Esophagus muscularis mucosa (tissue), 4 donors: ENCODE measurements around the gene HSPA4. TPM values are rescaled to one million over a fixed set of nuclear protein-coding genes. Genes with fewer than 3 reads are reported as not detected.

Source experiments
- DNase-seq: peaks from one replicate; pipeline ENCODE4 v3.0.0-alpha.2; 2017; ENCODE audit errors: extremely low spot score
- H3K27ac ChIP-seq, 4 donors: fragments of 200-600 bp; sonication (generic); replicated peaks in 1 of 4; 1 replicate in 3 of 4; 2 replicates in 1 of 4; pipeline ENCODE4 v1.5.1; 2016 to 2019; ENCODE audit warnings: mild to moderate bottlenecking in 1 of 4
- H3K27me3 ChIP-seq, 4 donors: fragments of 200-600 bp; sonication (generic); one replicate each; pipeline versions ENCODE4 v1.5.1 to v1.6.0; 2016 to 2019
- H3K36me3 ChIP-seq, 4 donors: fragments of 200-600 bp; sonication (generic); one replicate each; pipeline ENCODE4 v1.5.1; 2016 to 2019
- H3K4me1 ChIP-seq, 4 donors: fragments of 200-600 bp; sonication (generic); one replicate each; pipeline ENCODE4 v1.5.1; 2016 to 2019
- H3K4me3 ChIP-seq, 4 donors: fragments of 200-600 bp; sonication (generic); 1 replicate in 2 of 4; 2 replicates in 2 of 4; pipeline ENCODE4 v1.5.1; 2016 to 2019; ENCODE audit warnings: mild to moderate bottlenecking in 4 of 4, moderate library complexity in 1 of 4
- H3K9me3 ChIP-seq, 4 donors: fragments of 200-600 bp; sonication (generic); 1 replicate in 3 of 4; 2 replicates in 1 of 4; pipeline ENCODE4 v1.5.1; 2016 to 2019
- EP300 ChIP-seq: sonication (generic); formaldehyde crosslinking; IDR thresholded peaks from one replicate; pipeline ENCODE4 v1.6.1; 2017; ENCODE audit warnings: antibody characterized with exemption
- POLR2A ChIP-seq: fragments of 450-650 bp; IDR thresholded peaks from one replicate; pipeline ENCODE4 v1.6.1; 2017; ENCODE audit warnings: antibody characterized with exemption, moderate library complexity, mild to moderate bottlenecking, low read depth
- POLR2AphosphoS5 ChIP-seq, 2 donors: sonication (generic); formaldehyde crosslinking; IDR thresholded peaks; one replicate each; pipeline ENCODE4 v1.6.1; 2017; ENCODE audit warnings: antibody characterized with exemption in 2 of 2
- WGBS: methylation state at CpG from one replicate; pipeline ENCODE4 v1.1.5; 2018; 5-methylcytosine and 5-hydroxymethylcytosine counted together
- intact Hi-C: fragments of 100-400 bp; cut with DNase I; formaldehyde crosslinking; loops from one replicate; pipeline ENCODE4 v1.15.1; 2023
- total RNA-seq, 4 donors: library from RNA; depleted of rRNA; stranded (reverse); fragments of >200 nt; gene quantifications; one replicate each; pipeline versions ENCODE4 v1.1.0 to v1.2.1, GENCODE V29; 2016
- TF ChIP-seq, protein P1 (sequence below), 3 experiments: fragments of 200-600 bp in 2 of 3; fragments of 450-650 bp in 1 of 3; sonication (generic) in 2 of 3; IDR thresholded peaks; one replicate each; pipeline ENCODE4 v1.5.1; 2017 to 2019; ENCODE audit warnings: antibody characterized with exemption in 3 of 3, mild to moderate bottlenecking in 2 of 3, moderate library complexity in 1 of 3

The HSPA4 gene
- total RNA-seq, 4 donors from 2014 or later: 54.1 to 65.2 (median 55.3) TPM

DNA sequence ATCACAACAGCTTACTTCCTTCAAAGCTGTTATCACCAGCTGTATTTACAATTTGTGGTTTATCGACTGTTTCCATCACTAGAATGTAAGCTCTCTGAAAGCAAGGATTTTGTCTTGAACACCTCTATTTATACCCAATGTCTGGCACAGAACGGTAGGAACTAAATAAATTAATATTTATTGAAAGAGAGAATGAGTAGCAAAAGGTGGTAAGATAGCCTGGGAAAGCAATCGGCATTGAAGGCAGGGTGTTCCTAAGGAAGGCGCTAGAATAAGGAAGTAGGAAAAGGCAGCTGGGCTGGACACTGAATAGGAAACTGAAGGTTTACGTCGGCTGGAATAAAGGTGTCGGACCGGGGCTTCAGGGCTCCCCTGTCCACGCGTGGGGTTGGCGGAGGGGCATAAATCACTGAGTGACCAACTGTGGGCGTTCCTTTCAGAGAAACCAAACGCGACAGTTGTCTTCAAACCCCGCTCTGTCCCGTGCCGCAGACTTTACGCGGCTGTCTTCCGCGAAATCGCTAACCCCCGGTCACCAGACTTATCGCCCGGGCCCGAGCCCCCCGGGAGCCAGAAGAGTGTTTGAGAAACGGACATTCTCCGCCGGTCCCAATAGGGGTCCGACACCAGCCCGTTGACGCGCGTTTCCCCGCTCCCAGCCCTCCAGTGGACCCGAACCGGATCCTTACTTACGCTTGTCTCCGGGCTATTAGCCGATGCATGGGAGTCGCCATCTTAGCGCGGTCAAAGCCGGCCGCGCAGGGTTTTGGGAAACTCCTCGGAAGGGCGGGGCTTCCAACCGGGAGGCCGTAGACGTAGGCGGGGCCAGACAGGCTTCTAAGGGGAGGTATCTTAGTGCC, 25.8 kb upstream of the HSPA4 start, which contains the start of gene ZCCHC10:
Gene ZCCHC10 (minus strand): TSS at position 746 of the 860 bp plus-strand sequence. CDS start 12 bp downstream, at position 734.
- TF ChIP-seq EP300 (no peak), POLR2A (peak; percentile 12), POLR2AphosphoS5 (IDR thresholded peaks at IDR 0.05) (peak; percentile 87 to 92)
- TF ChIP-seq, protein P1, sequence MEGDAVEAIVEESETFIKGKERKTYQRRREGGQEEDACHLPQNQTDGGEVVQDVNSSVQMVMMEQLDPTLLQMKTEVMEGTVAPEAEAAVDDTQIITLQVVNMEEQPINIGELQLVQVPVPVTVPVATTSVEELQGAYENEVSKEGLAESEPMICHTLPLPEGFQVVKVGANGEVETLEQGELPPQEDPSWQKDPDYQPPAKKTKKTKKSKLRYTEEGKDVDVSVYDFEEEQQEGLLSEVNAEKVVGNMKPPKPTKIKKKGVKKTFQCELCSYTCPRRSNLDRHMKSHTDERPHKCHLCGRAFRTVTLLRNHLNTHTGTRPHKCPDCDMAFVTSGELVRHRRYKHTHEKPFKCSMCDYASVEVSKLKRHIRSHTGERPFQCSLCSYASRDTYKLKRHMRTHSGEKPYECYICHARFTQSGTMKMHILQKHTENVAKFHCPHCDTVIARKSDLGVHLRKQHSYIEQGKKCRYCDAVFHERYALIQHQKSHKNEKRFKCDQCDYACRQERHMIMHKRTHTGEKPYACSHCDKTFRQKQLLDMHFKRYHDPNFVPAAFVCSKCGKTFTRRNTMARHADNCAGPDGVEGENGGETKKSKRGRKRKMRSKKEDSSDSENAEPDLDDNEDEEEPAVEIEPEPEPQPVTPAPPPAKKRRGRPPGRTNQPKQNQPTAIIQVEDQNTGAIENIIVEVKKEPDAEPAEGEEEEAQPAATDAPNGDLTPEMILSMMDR (IDR thresholded peaks at IDR 0.05): no peak

DNA sequence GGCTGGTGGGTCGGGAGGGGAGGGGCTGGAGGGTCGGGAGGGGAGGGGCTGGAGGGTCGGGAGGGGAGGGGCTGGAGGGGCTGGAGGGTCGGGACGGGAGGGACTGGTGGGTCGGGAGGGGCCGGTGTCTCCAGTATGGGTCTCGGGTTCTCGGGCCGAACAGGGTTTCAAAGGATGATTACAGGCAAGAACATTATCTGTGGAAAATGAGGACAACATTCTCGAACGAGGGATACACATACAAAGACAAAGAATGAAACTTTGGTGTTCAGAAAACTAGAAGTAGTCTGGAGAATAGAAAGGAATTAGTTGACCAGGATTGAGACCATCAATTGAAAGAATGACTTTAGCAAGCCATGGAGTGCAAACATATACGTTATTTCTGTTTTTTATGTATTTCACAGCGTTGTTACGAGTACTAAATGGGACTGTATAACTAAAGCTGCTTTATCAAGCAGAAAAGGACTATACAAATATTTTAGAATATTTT, 25.1 kb upstream of the HSPA4 start:
- H3K27ac ChIP-seq: peak overlapping the region; percentile 92 to 97 (median 94)
- H3K27me3 ChIP-seq: no peaks in the 10 kb centered on the region
- 6% methylated on average over 15 of the region's 15 CpGs for WGBS
- peaks cover 12 to 29% (median 18%) of the 10 kb centered on the region in 4 donors for H3K4me1 ChIP-seq
- TF ChIP-seq POLR2AphosphoS5 (IDR thresholded peaks at IDR 0.05) (no peak), EP300 (no peak), POLR2A (no peak)
- TF ChIP-seq, protein P1 (IDR thresholded peaks at IDR 0.05): no peak
- H3K4me3 ChIP-seq: peak overlapping the region; percentile 72 to 97 (median 84)
- DNase-seq: no peak
- intact Hi-C loops: loop anchor here (10.0 kb wide), 1 partner anchor 62 kb away; the partner anchor contains the start of gene AFF4
- no peaks in the 10 kb centered on the region for H3K9me3 ChIP-seq
- H3K36me3 ChIP-seq: peaks cover 0 to 11% (median 3%) of the 10 kb centered on the region in 4 donors

More for the DNA sequence above, 25.8 kb upstream of the HSPA4 start, which contains the start of gene ZCCHC10:
- peaks cover 0 to 16% (median 3%) of the 10 kb centered on the region in 4 donors for H3K36me3 ChIP-seq
- peak within 1 kb of the TSS; percentile 72 to 97 (median 84) for H3K4me3 ChIP-seq
- no peaks in the 10 kb centered on the region for H3K27me3 ChIP-seq
- H3K9me3 ChIP-seq: no peaks in the 10 kb centered on the region
- peak; percentile 97 for DNase-seq
- H3K4me1 ChIP-seq: peaks cover 12 to 29% (median 18%) of the 10 kb centered on the region in 4 donors
- peak within 1 kb of the TSS; percentile 92 to 97 (median 94) for H3K27ac ChIP-seq
- intact Hi-C loops: loop anchor here (10.0 kb wide), 1 partner anchor 61 kb away; the partner anchor contains the start of gene AFF4
- WGBS: under 1% methylated on average over 36 of the region's 53 CpGs

DNA sequence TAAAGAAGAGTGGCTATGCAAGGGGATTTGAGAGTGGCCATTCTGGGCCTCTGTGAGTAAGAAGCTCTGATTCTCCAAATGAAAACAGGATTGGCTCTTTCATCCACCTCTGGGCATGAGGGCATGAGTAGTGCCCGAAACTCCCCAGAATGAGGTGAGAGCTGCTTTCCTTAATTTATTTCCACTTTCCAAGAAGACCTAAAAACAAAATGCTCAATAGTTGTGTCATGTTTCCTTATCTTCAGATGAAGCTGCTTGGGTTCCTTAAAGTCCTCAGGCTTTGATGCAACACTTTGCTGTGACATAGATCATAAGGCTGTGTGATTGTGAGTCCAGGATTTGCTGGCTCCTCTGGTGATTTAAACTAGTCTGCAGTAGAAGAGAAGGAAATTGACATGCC, 22.4 kb upstream of the HSPA4 start:
- 81% methylated on average over 1 of the region's 1 CpG for WGBS
- H3K4me1 ChIP-seq: peaks cover 12 to 20% (median 16%) of the 10 kb centered on the region in 4 donors
- no peaks in the 10 kb centered on the region for H3K36me3 ChIP-seq
- no peak overlapping the region for H3K27ac ChIP-seq
- DNase-seq: no peak
- intact Hi-C loops: loop anchor here (10.0 kb wide), 1 partner anchor 65 kb away; the partner anchor contains the start of gene AFF4
- H3K9me3 ChIP-seq: no peaks in the 10 kb centered on the region
- no peaks in the 10 kb centered on the region for H3K27me3 ChIP-seq
- no peak overlapping the region for H3K4me3 ChIP-seq
- TF ChIP-seq, protein P1 (IDR thresholded peaks at IDR 0.05): no peak
- no peak for TF ChIP-seq POLR2AphosphoS5 (IDR thresholded peaks at IDR 0.05)
- no peak for TF ChIP-seq POLR2A
- TF ChIP-seq EP300: no peak

DNA sequence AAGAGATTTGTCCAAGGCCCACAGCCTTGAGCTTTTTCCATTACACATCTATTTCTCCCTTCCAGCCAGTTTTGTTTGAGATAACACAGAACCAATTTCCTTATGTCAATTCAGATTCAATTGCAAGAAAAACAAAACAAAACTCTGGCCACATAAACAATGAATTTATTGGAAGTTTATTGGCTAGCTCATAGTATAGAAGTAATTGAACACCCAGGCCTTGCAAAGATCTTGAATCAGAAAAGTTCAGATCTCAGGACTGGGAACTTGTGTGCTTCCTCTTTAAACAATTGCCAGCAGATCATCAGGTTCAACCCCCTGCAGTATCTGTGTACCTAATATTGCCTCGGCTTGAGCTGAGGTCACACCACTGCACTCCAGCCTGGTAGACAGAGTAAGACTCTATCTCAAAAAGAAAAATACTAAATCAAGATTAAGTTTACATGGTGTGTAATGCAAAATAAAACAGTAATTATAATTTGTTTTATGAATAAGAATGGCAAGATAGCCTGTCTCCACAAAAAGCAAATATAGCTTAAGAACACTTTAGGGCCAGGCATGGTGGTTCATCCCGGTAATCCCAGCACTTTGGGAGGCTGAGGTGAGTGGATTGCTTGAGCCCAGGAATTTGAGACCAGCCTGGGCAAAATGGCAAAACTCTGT, 21.3 kb upstream of the HSPA4 start:
- H3K4me3 ChIP-seq: no peak overlapping the region
- H3K27ac ChIP-seq: no peak overlapping the region
- no peaks in the 10 kb centered on the region for H3K9me3 ChIP-seq
- intact Hi-C loops: no loop called here
- no peaks in the 10 kb centered on the region for H3K36me3 ChIP-seq
- WGBS: 87% methylated on average over 2 of the region's 2 CpGs
- no peak for DNase-seq
- H3K27me3 ChIP-seq: no peaks in the 10 kb centered on the region
- peaks cover 4 to 10% (median 6%) of the 10 kb centered on the region in 4 donors for H3K4me1 ChIP-seq
- TF ChIP-seq POLR2AphosphoS5 (IDR thresholded peaks at IDR 0.05): no peak
- no peak for TF ChIP-seq POLR2A
- TF ChIP-seq EP300: no peak
- TF ChIP-seq, protein P1 (IDR thresholded peaks at IDR 0.05): no peak
